HG03575 (cell line): ENCODE data around the gene ZBTB7C.

ENCODE experiments used
- ATAC-seq: cut with Tn5 transposase; IDR thresholded peaks from one replicate; pipeline ENCODE4 v1.9.1; 2021; ENCODE audit not compliant: unreplicated experiment, insufficient number of reproducible peaks, low FRiP score; ENCODE audit errors: extremely low read depth

ZBTB7C gene

DNA sequence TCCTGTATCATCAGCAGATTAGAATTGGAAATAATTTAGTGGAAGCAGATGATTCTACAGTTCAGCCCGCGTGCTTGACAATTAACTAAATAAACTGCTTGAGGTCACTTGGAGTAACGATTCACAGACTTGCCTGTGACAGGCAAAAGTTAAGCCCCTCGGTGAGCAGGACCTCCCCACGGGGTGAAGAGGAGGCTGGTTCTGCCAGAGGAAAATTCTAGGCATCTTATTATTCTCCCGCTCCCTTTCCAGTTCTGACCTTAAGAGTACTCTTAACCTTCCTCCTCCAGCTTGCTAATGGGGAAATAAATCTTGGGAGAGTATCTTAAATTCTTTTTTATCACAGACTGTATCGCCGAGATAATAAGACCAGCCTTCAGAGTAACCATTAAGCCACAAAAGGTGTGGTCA is 309.0 kb downstream of the ZBTB7C start:
- ATAC-seq = no peak

DNA sequence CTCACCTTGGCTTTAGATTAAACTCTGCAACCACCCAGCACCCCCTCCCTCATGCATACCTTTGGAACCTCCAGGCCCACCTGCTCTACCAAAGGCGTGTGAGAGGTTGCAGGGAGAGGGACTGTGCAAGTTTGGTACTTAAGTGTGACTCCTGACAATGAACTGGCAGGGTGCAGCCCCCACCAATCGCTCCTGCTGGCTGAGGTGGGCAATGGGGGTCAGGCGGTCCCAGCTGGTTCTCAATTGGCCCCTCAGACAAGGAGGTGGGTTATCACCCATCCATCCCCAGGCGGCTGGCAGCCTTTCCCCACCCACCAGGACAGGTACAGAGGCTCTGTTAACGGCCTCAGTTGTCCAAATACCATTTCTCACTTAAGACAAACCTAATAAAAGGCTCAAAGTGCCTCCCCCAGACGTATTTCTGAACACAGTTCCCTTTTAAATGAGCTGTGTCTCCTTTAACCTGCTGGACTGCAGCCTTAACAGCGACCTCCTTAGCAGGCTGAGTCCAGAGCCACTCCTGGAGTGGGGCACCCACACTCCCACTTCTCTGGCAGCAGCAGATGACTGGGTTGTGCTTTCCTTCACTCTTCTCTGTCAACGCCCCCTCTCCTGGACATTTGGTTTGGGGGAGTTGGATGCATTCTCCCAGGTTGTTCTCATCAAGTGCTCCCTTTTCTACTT is 309.6 kb downstream of the ZBTB7C start:
- ATAC-seq = no peak

DNA sequence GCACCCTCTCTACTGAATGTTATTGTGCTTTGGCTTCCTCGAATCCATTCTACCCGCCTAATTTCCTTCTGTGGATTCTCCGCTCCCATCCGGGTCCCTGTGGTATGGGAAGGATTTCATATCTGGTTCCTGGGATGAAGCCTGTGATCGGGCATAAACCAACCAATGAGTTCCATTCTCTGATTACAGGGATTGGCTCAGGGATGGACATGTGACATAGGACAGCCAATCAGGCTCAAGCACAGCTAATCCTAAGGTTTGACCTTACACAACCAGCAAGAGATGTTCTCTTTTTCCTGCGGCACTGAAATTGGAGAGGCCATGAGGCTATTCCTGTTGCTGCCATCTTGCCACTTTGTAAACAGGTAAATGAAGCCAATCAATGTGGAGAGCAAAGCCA is 310.6 kb downstream of the ZBTB7C start:
- no peak for ATAC-seq

DNA sequence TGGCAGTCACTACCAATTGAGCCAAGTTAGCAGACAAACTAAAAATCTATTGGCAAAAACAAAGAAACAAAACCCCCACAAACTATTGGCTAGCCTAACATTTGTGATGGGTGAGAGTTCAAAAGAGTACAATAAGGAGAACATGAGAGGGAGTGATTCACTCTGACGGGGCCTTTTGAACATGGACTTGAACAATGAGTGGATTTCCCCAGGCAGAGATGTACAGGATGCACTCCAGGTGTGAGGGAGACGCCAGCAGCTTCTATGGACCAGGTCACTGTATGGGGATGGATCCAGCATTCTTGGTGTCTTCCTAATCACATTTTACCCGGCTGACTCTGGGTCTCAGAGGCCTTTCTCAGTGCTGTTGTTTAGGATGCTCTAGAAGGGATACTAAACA is 311.2 kb downstream of the ZBTB7C start:
- ATAC-seq = no peak

DNA sequence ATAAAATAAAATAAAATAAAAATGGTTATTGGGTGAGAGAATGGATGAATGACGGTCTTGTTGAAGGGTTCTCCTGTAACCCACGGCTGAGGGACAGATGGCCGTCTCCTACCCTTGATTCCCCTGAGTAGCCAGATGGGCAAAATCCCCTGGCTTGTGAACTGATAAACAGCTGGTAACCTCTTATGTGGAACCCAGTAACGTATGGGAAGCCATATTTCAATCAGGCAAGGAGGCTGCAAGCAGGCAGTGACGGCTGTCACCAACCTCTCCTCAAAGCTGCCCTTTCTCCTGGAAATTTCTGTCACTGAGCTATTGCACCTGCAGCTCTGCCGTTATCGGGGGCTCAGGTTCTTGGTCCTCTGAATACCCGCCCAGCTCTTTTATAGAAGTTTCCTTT is 313.5 kb downstream of the ZBTB7C start:
- ATAC-seq = no peak

DNA sequence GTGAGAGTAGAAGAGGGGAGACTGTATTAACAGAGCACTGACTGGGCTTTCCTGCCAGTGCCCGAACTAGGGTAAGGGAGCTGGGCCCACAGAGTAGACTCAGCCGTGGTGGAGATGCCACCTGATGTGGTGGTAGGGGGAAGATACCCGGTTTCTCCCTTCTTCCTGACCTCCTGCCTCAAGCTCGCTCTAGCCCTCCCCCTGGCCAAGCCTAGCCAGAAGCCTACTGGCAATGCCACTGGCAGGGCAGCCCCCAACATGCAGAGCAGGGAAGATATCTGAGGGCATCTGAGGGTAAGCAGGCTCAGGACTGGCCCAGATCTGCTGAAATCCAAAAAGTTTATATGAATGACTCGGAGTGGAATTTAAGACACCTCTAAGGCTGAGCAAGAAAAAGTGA is 316.1 kb downstream of the ZBTB7C start:
- ATAC-seq = no peak

DNA sequence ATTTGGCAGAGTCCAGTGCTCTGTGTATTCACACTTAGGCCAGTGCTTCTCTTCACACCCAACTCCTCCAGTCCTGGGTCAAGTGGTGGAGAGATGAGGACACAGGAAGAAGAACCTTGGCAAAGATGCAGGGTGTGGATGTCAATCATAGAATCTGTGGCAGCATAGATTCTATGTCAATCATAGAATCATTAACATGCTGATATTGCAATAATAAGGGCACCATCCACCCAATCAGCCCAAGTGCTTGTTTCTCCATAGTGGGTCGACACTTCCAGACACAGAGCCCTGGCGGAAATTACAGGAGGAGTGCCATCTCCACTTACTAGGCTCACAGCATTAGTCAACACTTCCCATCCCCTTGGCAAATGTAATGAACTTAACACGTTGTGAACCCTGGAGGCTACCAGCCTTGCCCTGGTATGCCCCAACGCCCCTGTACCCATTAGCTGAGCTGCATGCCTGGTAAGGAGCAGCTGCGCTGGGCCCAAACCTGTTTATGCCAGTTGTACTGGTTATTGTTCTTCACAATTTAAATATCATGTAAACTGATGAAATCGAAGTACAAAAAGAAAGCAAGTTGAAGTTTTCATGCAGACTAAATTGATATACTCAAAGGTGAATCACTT is 317.2 kb downstream of the ZBTB7C start:
- ATAC-seq = no peak

DNA sequence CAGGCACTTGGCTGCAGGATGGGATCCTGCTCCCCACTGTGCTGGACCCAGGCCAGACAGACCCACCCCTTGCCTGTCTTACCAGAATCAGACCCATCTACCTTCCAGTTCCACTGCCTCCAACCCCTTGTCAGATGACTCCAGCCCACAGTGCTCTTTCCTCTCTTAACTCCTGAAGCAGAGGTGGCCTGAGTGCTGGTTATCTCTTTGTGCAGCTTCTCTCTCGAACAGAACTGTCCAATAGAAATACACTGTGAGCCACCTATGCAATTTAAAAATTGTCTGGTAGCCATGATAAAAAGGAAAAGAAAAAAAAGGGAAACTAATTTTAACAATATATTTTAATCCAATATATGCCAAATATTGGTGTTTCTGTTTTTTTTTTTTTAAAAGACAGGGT is 318.5 kb downstream of the ZBTB7C start:
- no peak for ATAC-seq

DNA sequence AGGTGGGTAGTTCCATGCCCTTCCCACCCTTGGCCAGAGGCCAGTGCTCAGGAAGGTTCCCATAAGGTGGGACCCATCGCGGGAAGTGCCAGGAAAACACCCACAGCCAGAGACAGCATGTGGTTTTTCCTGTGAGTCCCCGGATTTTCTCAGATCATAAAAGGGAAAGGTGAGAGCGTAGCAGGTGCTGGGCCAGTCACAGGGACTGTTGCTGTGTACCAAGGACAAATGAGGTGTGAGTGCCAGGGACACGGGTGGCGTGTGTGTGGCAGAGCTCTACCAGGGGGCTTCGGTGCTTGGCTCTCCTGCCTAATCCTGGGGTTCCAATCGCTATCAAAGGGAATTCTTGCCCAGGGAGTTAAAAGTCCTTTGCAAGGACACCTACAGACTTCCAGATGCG is 319.2 kb downstream of the ZBTB7C start:
- no peak for ATAC-seq

DNA sequence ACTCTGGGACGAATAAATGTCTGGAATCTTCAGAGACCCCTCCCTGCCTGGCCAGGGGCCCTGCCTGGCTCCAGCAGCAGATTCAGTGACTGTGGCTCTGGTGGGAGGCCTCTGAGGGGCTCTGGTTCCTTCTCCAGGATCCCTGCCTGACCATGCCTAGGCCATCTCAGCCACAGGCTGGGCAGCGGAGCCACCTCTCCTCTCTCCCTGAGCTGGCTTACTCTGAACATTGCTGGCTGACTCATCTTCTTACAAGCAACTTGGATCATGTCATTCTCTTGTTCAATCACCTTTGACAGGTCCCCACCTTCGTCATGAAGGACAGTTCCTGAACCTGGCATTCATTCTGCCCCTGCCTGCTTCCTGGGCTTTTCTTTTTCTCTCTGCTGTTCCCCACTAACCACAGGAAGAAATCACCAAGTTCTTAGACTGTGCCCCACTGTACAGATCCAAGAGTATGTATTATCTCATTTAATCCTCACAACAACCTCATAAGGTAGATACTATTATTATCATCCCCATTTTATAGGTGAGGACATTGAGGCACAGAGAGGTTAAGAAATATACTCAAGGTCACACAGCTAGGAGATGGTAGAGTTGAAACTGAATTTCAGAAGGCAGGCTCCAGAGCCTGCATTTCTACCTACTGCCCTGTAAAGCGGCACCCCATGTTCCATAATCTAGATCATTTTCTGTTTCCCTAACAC is 323.2 kb downstream of the ZBTB7C start:
- ATAC-seq = no peak

DNA sequence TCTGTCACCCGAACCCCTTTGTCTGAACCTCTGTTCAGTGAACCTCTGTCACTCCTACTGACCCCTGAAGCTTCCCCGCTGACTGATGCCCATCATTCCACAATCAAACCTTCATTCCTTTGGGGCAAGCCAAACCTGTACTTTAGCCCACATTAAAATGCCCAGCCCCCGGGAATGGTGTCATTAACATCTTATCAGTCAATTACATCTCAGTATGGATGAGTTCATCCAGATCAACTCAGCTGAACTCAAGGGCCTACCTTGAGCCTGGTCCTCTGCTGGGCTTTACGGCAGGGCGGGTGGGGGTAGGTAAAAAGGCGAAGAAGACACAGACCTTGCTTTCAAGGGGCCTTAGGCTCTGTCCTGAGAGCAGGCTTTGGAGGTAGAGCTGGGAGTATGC is 324.3 kb downstream of the ZBTB7C start:
- no peak for ATAC-seq

DNA sequence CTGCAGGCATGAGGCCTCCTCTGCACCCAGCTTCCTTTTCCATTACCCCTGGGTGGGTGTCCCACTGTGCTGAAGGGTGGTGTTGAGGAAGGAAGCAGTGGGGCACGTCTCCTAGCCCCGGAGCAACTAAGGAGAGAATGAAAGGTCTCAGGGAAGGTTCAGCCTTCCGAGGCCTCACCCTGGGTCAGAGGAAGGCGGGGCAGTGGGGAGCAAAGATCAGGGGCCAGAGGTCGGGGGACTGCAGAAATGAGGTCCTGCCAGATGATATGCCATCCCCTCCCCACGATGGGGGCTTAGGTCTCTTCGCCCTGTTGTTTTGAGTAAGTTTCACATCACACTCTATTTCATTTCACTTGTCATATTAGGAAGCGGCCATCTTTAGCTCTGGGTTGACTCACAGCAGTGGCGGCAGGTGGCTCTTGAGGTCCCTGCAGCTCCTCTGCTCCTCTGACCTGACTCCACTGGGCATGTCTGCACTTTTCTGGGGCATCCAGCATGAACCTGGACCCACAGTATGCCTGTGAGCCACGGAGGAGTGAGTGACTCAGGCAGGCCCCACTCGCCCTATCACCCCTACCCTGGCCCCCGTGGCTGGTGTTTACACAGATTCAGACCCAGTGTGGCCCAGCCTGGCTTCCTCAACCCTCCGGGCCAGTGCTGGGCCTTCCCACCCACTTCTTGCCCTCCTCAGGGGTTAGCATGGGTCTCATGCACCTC is 325.0 kb downstream of the ZBTB7C start:
- ATAC-seq = no peak

DNA sequence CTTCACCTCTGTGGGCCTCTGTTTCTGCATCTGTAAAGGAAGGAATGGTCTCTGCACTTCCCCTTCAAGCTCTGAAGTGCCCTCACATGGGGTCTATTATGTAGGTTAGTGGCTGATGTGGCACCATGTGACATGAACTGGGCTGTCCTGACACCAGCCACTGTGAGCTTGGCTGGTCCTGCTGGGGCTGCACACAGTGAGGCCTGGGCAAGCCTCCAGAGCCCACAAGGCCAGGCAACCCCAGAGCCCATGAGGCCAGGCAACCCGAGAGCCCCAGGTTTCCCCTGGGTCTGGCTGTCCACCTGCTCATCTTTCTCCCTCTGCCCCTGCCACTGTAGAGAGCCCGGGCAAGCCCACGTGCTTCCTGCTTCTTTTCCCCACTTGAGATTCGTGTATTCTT is 328.6 kb downstream of the ZBTB7C start:
- no peak for ATAC-seq

DNA sequence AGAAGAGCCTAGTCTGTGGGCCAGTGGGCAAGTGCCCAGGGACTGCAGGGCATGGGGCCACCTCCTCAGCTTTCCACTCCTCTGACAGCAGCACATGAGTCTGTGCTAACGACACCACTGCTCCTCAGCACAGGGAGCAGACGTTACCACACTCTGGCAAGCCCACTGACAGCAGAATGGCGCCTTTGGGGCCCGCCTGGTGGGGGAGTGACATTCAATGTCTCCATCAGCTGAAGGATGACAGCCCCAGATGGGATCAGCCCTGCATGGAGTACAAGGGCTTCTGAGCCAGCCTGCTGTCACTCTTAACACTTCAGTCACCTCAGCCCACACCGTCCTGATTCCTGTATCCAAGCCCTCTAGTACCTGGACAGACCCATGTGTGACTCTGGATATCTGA is 329.3 kb downstream of the ZBTB7C start:
- ATAC-seq = no peak

DNA sequence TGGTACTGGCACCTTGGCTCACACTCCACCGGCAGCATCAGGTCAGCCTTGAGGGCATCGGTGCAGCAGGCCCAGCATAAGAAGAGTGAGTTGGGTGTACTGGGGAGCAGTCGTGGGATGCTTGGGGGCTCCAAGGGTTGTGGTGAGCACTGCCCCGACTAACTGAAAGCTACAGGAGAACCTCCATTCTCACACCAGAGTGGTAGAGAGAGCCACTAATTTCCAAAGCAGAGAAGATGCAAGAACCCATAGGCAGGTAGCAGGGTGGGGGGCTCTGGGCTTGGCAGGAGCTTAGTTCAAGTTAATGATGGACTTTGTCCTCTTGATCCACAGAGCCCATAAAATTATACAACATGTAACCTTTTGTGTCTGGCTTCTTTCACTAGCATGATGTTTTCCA is 330.7 kb downstream of the ZBTB7C start:
- ATAC-seq = no peak

DNA sequence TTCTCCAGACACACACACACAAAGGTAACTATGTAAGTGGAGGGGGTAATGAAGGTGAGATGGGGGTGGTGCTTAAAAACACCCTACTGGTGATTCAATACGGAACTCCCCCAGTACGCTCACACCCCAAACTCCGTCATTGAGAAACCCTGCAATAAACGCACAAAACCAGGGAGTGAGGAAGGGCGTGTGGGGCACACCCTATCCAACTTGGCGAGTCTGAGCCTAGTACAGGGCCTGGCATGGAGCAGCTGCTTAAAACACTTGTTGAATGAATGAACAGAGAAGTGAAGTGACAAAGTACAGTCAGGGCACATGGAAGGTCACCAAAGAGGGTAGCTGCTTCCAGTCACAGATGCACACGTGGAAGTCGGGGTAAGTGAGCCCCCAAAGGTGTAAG is 331.9 kb downstream of the ZBTB7C start:
- no peak for ATAC-seq

DNA sequence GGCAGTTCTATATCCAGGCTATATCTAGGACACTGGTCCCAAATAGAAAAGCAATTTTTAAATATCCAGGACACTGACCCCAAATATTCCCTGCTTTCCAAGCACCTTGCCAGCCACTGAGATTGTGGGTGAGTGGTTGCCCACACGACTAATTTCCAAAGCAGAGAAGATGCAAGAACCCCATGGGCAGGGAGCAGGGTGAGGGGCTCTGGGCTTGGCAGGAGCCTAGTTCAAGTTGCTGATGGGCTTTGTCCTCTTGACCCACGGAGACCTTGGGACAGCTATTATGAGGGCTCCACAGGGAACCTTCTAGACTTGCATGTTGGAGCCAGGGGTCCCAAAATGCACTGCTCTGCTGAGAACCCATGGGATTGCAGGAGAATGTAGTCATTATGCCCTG is 332.7 kb downstream of the ZBTB7C start:
- no peak for ATAC-seq

DNA sequence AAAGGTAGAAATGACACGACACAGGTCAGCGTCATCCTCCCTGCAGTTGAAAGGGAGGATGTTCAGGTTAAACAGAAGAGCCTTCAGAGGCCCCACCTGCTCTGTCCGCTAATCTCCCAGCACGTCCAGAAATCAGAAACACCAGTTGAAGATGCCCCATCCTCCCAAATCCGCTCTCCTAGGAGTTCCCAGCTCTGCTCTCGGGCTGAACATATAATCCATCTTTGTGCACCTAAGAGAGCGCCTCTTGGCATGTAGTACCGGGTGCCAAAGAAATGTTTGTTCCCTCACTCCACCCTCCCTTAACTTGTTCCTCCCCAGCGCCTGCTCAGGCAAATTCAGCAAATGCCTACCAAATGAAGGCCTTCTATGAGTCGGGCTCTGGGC is 333.5 kb downstream of the ZBTB7C start:
- no peak for ATAC-seq

DNA sequence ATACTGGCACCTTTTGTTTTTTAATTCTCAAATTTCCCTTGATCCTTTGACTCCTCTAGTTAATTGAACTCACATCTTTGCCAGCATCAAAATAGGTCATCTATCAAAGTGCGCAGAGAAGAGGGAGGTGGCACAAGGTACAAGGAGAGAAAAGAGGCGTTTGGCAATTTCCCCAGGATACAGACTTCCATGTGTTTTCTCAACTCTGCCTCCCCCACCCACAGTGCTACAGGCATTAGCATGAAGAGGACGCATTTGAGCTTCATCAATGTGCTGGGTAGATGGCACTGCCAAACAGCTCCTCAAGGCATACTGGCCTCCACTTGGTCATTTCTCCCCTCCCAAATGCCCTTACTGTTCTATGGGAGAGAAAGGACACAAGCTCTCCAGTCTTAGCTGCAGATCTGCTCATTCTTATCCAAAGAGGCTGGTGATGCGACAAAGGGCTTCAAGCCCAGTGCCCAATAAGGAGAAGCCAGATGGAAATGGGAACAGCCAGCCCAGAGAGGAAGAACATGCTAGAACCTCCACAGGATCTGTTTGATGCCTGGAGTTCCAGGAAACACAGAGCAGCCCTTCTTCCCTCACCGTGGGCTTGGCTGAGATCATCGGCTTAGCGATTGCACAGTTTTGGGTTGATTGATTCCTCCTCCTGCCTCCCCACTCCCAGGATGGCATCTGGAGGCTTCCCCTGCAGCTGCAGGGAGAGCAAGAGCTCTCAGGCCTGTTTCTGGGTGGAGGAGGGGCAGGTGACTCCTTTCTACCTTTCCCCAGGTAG is 334.1 kb downstream of the ZBTB7C start:
- ATAC-seq = no peak
